ENCODE data around the gene SRGAP1. TPM values are rescaled to one million over a fixed set of nuclear protein-coding genes. Genes with fewer than 3 reads are reported as not detected.

Gene SRGAP1
- total RNA-seq, 1 donor = 26.1 TPM

GRCh38 chr12:64145226-64145625 lies 300.7 kb downstream of the SRGAP1 start:
- peaks cover 3% of the 10 kb centered on the region for H3K79me2 ChIP-seq (ENCODE audit: insufficient read depth, low read length)
- TF ChIP-seq CTCF (IDR thresholded peaks at IDR 0.05; ENCODE audit: extremely low read depth, low read depth, low read length) = no peak
- H3K9me3 ChIP-seq (ENCODE audit: low read depth, low read length) = no peaks in the 10 kb centered on the region
- peaks cover 30% of the 10 kb centered on the region for H3K36me3 ChIP-seq (ENCODE audit: insufficient read depth, low read length)
- H3K4me1 ChIP-seq (ENCODE audit: insufficient read depth, low read length) = no peaks in the 10 kb centered on the region
- no peak overlapping the region for H2AFZ ChIP-seq (ENCODE audit: low read length)
- no peak for DNase-seq (ENCODE audit: insufficient read length, low spot score, missing footprints)
- H3K4me3 ChIP-seq (ENCODE audit: insufficient read depth, low read length) = no peak overlapping the region
- no peak overlapping the region for H3K4me2 ChIP-seq (ENCODE audit: insufficient read depth, low read length)
- H3K27ac ChIP-seq (ENCODE audit: low read depth, low read length) = no peak overlapping the region
- no peaks in the 10 kb centered on the region for H4K20me1 ChIP-seq (ENCODE audit: insufficient read depth, low read length)
- H3K27me3 ChIP-seq (ENCODE audit: insufficient read depth, low read length) = no peaks in the 10 kb centered on the region

GRCh38 chr12:64147011-64147631 lies 302.6 kb downstream of the SRGAP1 start:
- Histone ChIP-seq H3K4me2 (ENCODE audit: insufficient read depth, low read length) (no peak overlapping the region), H4K20me1 (ENCODE audit: insufficient read depth, low read length) (no peaks in the 10 kb centered on the region), H3K79me2 (ENCODE audit: insufficient read depth, low read length) (peaks cover 2% of the 10 kb centered on the region), H3K36me3 (ENCODE audit: insufficient read depth, low read length) (peaks cover 29% of the 10 kb centered on the region), H3K27ac (ENCODE audit: low read depth, low read length) (no peak overlapping the region), H3K9me3 (ENCODE audit: low read depth, low read length) (no peaks in the 10 kb centered on the region), H3K27me3 (ENCODE audit: insufficient read depth, low read length) (no peaks in the 10 kb centered on the region), H3K4me1 (ENCODE audit: insufficient read depth, low read length) (no peaks in the 10 kb centered on the region), H3K4me3 (ENCODE audit: insufficient read depth, low read length) (no peak overlapping the region), H2AFZ (ENCODE audit: low read length) (no peak overlapping the region)
- DNase-seq (ENCODE audit: insufficient read length, low spot score, missing footprints) = no peak
- TF ChIP-seq CTCF (IDR thresholded peaks at IDR 0.05; ENCODE audit: extremely low read depth, low read depth, low read length) = no peak

GRCh38 chr12:64147875-64148274 lies 303.4 kb downstream of the SRGAP1 start:
- Histone ChIP-seq H3K4me3 (ENCODE audit: insufficient read depth, low read length) (no peak overlapping the region), H3K4me1 (ENCODE audit: insufficient read depth, low read length) (no peaks in the 10 kb centered on the region), H3K9me3 (ENCODE audit: low read depth, low read length) (no peaks in the 10 kb centered on the region), H3K27me3 (ENCODE audit: insufficient read depth, low read length) (no peaks in the 10 kb centered on the region), H3K27ac (ENCODE audit: low read depth, low read length) (no peak overlapping the region), H3K4me2 (ENCODE audit: insufficient read depth, low read length) (no peak overlapping the region), H3K36me3 (ENCODE audit: insufficient read depth, low read length) (peaks cover 21% of the 10 kb centered on the region), H4K20me1 (ENCODE audit: insufficient read depth, low read length) (no peaks in the 10 kb centered on the region), H3K79me2 (ENCODE audit: insufficient read depth, low read length) (no peaks in the 10 kb centered on the region), H2AFZ (ENCODE audit: low read length) (no peak overlapping the region)
- DNase-seq (ENCODE audit: insufficient read length, low spot score, missing footprints) = no peak
- no peak for TF ChIP-seq CTCF (IDR thresholded peaks at IDR 0.05; ENCODE audit: extremely low read depth, low read depth, low read length)

- no peaks in the 10 kb centered on the region for H3K79me2 ChIP-seq (ENCODE audit: insufficient read depth, low read length)
Measured at GRCh38 chr12:64154677-64155076, 310.2 kb downstream of the SRGAP1 start.

More at GRCh38 chr12:64154677-64155076, 310.2 kb downstream of the SRGAP1 start:
- Histone ChIP-seq H3K4me1 (ENCODE audit: insufficient read depth, low read length) (peaks cover 4% of the 10 kb centered on the region), H4K20me1 (ENCODE audit: insufficient read depth, low read length) (no peaks in the 10 kb centered on the region), H3K4me2 (ENCODE audit: insufficient read depth, low read length) (no peak overlapping the region), H3K36me3 (ENCODE audit: insufficient read depth, low read length) (no peaks in the 10 kb centered on the region), H3K4me3 (ENCODE audit: insufficient read depth, low read length) (no peak overlapping the region), H3K27ac (ENCODE audit: low read depth, low read length) (no peak overlapping the region), H2AFZ (ENCODE audit: low read length) (no peak overlapping the region), H3K27me3 (ENCODE audit: insufficient read depth, low read length) (no peaks in the 10 kb centered on the region), H3K9me3 (ENCODE audit: low read depth, low read length) (no peaks in the 10 kb centered on the region)
- DNase-seq (ENCODE audit: insufficient read length, low spot score, missing footprints) = no peak
- TF ChIP-seq CTCF (IDR thresholded peaks at IDR 0.05; ENCODE audit: extremely low read depth, low read depth, low read length) = no peak
